DOHH2 (cell line): Measurements from ENCODE around the gene CENPM.

Source experiments
- CTCF ChIP-seq: fragments of 200-600 bp; sonication (generic); IDR thresholded peaks from one replicate; pipeline ENCODE4 v1.5.1; 2014; ENCODE audit warnings: antibody characterized with exemption, mild to moderate bottlenecking, low read depth, low read length; ENCODE audit not compliant: poor library complexity, severe bottlenecking
- EZH2phosphoT487 ChIP-seq: fragments of 200-600 bp; sonication (generic); IDR thresholded peaks from 2 replicates; pipeline ENCODE4 v1.6.1; 2017; ENCODE audit warnings: borderline replicate concordance, mild to moderate bottlenecking, antibody characterized with exemption, low read length, moderate library complexity, mixed read lengths

- TF ChIP-seq CTCF (no peak), EZH2phosphoT487 (no peak)
Observed at GRCh38 chr22:41987276-41987675, 40.3 kb upstream of the CENPM start.
